HCT116 (cell line): ENCODE data around the gene ROBO1. TPM values are rescaled to one million over a fixed set of nuclear protein-coding genes. Genes with fewer than 3 reads are reported as not detected.

Experiments used
- ATAC-seq: fragments of 200-7000 bp; cut with Tn5 transposase; 2 replicates; pipeline ENCODE4 v1.9.1; 2020; ENCODE audit warnings: mild to moderate bottlenecking, moderate library complexity
- BruUV-seq: library from RNA; stranded (reverse); fragments of 400-500 nt; replicated peaks from 2 replicates; lab custom pipeline; 2021; lab: Mats Ljungman, UMichigan
- CTCF ChIA-PET: fragments of 300-600 bp; sonication (Branson Sonifier 250); formaldehyde crosslinking; loops from one replicate; lab custom pipeline; 2021; ENCODE audit warnings: antibody characterized with exemption; lab: Charles Lee
- POLR2A ChIA-PET: fragments of 300-600, 350-600 bp; sonication (Branson Sonifier 250); formaldehyde crosslinking; loops from one replicate; lab custom pipeline; 2021; ENCODE audit warnings: antibody characterized with exemption; lab: Charles Lee
- RAD21 ChIA-PET, 2 experiments: fragments of 300-600 bp; sonication (Branson Sonifier 250); formaldehyde crosslinking; loops; one replicate each; lab custom pipeline; 2023; ENCODE audit warnings: low total read pairs in 2 of 2; ENCODE audit not compliant: uncharacterized antibody in 2 of 2, unreplicated experiment in 2 of 2, low non-redundant PET in 1 of 2; lab: Charles Lee
- DNase-seq: peaks from one replicate; pipeline ENCODE4 v3.0.0-alpha.2; 2010; ENCODE audit warnings: low read depth, low spot score
- H2AFZ ChIP-seq: fragments of 200-600 bp; shearing (Covaris generic), sonication (generic); 2 replicates; pipeline ENCODE4 v1.6.1; 2017; ENCODE audit warnings: low read depth, mixed run types, mixed read lengths, antibody characterized with exemption, low read length; ENCODE audit not compliant: poor library complexity, severe bottlenecking
- H3K27ac ChIP-seq: 2 replicates; pipeline ENCODE4 v1.5.1; 2012; ENCODE audit warnings: low read depth, low read length
- H3K27me3 ChIP-seq: fragments of 200-600 bp; sonication (generic); 2 replicates; pipeline ENCODE4 v1.6.1; 2016; ENCODE audit warnings: mixed run types, low read length, mixed read lengths; ENCODE audit not compliant: insufficient read depth
- H3K36me3 ChIP-seq, 2 experiments: fragments of 200-500 bp in 1 of 2; fragments of 200-600 bp in 1 of 2; sonication (Bioruptor generic) in 1 of 2; sonication (generic) in 1 of 2; 2 replicates each; pipeline versions ENCODE4 v1.5.1 to v1.6.1; 2014 to 2016; ENCODE audit warnings: low read length in 2 of 2, inconsistent platforms in 1 of 2, mixed read lengths in 1 of 2, mixed run types in 1 of 2; ENCODE audit not compliant: insufficient read depth in 2 of 2, control insufficient read depth in 1 of 2
- H3K4me1 ChIP-seq, 2 experiments: fragments of 200-600 bp in 1 of 2; sonication (generic) in 1 of 2; 2 replicates each; pipeline versions ENCODE4 v1.5.1 to v1.6.1; 2012 to 2017; ENCODE audit warnings: low read length in 2 of 2, inconsistent platforms in 1 of 2, mild to moderate bottlenecking in 1 of 2, mixed read lengths in 1 of 2, mixed run types in 1 of 2, moderate library complexity in 1 of 2; ENCODE audit not compliant: insufficient read depth in 2 of 2, control insufficient read depth in 1 of 2
- H3K4me2 ChIP-seq: fragments of 200-600 bp; sonication (generic); 2 replicates; pipeline ENCODE4 v1.6.1; 2017; ENCODE audit warnings: mixed run types, low read length, mixed read lengths
- H3K4me3 ChIP-seq, 2 experiments: fragments of 200-600 bp in 1 of 2; sonication (generic) in 1 of 2; replicated peaks in 1 of 2; 2 replicates each; pipeline ENCODE4 v1.5.1; 2011 to 2016; ENCODE audit warnings: low read length in 2 of 2, control low read depth in 1 of 2, low read depth in 1 of 2, mild to moderate bottlenecking in 1 of 2, mixed read lengths in 1 of 2, mixed run types in 1 of 2
- H3K79me2 ChIP-seq: fragments of 200-600 bp; sonication (generic); 2 replicates; pipeline ENCODE4 v1.6.1; 2017; ENCODE audit warnings: mild to moderate bottlenecking, mixed run types, low read length, moderate library complexity, mixed read lengths; ENCODE audit not compliant: insufficient read depth
- H3K9ac ChIP-seq: fragments of 200-600 bp; sonication (generic); 2 replicates; pipeline ENCODE4 v1.6.1; 2016; ENCODE audit warnings: low read length, mixed read lengths
- H3K9me2 ChIP-seq: fragments of 200-600 bp; sonication (generic), shearing (Covaris generic); 2 replicates; pipeline ENCODE4 v1.6.1; 2017; ENCODE audit warnings: mixed run types, mild to moderate bottlenecking, moderate library complexity; ENCODE audit not compliant: insufficient read depth
- H3K9me3 ChIP-seq, 2 experiments: fragments of 200-500 bp in 1 of 2; fragments of 200-600 bp in 1 of 2; sonication (Bioruptor generic) in 1 of 2; sonication (generic) in 1 of 2; 2 replicates each; pipeline ENCODE4 v1.6.1; 2014 to 2017; ENCODE audit warnings: low read length in 2 of 2, mixed read lengths in 2 of 2, inconsistent platforms in 1 of 2, low read depth in 1 of 2, mild to moderate bottlenecking in 1 of 2, mixed run types in 1 of 2, moderate library complexity in 1 of 2; ENCODE audit not compliant: control insufficient read depth in 1 of 2, insufficient read depth in 1 of 2
- H4K20me1 ChIP-seq: fragments of 200-600 bp; sonication (generic), shearing (Covaris generic); 2 replicates; pipeline ENCODE4 v1.6.1; 2017; ENCODE audit warnings: mixed run types, mild to moderate bottlenecking, moderate library complexity; ENCODE audit not compliant: insufficient read depth
- JUND ChIP-seq: IDR thresholded peaks from 2 replicates; pipeline ENCODE4 v1.6.1; 2012
- SP1 ChIP-seq: IDR thresholded peaks from 2 replicates; pipeline ENCODE4 v1.6.1; 2012; ENCODE audit warnings: low read depth
- SRF ChIP-seq: IDR thresholded peaks from 2 replicates; pipeline ENCODE4 v1.6.1; 2012; ENCODE audit warnings: low read depth
- TCF7L2 ChIP-seq: IDR thresholded peaks from 2 replicates; pipeline ENCODE4 v1.7.0; 2011; ENCODE audit warnings: borderline replicate concordance, inconsistent platforms; ENCODE audit not compliant: insufficient read depth, insufficient read length; ENCODE audit errors: extremely low read depth
- ZNF274 ChIP-seq: fragments of 200-500 bp; sonication (Bioruptor generic); IDR thresholded peaks from 2 replicates; pipeline ENCODE4 v1.6.1; 2014; ENCODE audit warnings: mild to moderate bottlenecking, low read depth, low read length, inconsistent platforms
- intact Hi-C: fragments of 100-400 bp; cut with micrococcal nuclease; formaldehyde crosslinking; loops from 2 replicates; pipeline ENCODE4 v1.10.0; 2022
- total RNA-seq: library from RNA; stranded (reverse); gene quantifications from one replicate; pipeline ENCODE4 v1.2.1, GENCODE V29; 2021; ENCODE audit not compliant: unreplicated experiment
- TF ChIP-seq, protein P1 (sequence below), 3 experiments: fragments of 200-600 bp in 1 of 3; sonication (generic) in 1 of 3; IDR thresholded peaks in 2 of 3; conservative IDR thresholded peaks in 1 of 3; 2 replicates each; pipeline ENCODE4 v1.5.1; 2012 to 2017; ENCODE audit warnings: low read depth in 2 of 3, low read length in 2 of 3, antibody characterized with exemption in 1 of 3, borderline replicate concordance in 1 of 3, control low read depth in 1 of 3, mild to moderate bottlenecking in 1 of 3, mixed read lengths in 1 of 3, mixed run types in 1 of 3, moderate library complexity in 1 of 3; ENCODE audit not compliant: insufficient read depth in 1 of 3
- TF ChIP-seq, protein P2 (sequence below): IDR thresholded peaks from 2 replicates; pipeline ENCODE4 v1.6.1; 2012

ROBO1 gene
- total RNA-seq, 1 experiment from 2014 or later: 0.27 TPM

DNA sequence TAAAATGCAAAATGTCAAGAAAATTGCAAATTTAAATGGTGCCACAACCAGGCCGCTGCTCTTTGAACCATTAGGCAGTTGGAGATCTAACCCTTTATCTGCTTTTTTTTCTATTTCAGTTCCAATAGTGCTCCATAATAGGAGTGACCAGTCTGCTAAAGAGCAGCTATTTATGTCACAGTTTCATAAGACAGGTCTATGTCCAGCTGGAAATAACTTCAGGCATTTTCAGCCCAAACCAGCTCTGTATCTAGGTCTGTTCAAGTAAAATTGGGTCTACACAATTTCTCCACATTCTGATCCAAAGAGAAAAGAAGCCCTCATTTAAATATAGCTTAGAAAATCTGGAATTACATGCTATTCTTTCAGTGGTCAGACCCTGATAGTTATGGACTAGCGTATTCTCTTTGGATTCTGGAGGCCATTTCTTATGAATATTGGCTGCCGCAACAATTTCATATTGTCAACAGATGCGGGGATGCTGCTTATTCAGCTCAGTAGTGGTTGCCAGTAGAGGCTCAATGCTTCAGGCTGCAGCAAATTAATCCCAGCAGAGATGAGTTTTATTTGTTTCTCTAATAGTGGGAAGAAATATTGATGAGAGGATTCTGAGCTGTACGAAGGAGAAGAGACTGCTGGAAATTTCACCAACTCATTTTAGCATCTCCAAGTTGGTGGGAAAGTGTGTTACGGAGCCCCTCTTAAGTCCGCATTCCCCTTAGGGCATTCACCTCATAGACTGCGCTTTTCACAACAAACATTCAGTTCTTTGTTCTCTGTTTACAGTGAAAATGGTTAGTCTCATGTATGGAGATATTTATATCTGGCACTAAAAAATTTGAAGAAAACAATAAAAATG, 887.0 kb downstream of the ROBO1 start (continued):
- no peak for TF ChIP-seq JUND
- no peak for TF ChIP-seq ZNF274
- TF ChIP-seq, protein P1, sequence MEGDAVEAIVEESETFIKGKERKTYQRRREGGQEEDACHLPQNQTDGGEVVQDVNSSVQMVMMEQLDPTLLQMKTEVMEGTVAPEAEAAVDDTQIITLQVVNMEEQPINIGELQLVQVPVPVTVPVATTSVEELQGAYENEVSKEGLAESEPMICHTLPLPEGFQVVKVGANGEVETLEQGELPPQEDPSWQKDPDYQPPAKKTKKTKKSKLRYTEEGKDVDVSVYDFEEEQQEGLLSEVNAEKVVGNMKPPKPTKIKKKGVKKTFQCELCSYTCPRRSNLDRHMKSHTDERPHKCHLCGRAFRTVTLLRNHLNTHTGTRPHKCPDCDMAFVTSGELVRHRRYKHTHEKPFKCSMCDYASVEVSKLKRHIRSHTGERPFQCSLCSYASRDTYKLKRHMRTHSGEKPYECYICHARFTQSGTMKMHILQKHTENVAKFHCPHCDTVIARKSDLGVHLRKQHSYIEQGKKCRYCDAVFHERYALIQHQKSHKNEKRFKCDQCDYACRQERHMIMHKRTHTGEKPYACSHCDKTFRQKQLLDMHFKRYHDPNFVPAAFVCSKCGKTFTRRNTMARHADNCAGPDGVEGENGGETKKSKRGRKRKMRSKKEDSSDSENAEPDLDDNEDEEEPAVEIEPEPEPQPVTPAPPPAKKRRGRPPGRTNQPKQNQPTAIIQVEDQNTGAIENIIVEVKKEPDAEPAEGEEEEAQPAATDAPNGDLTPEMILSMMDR (IDR thresholded peaks at IDR 0.05 in 2 of 3, conservative IDR thresholded peaks at IDR 0.05 in 1 of 3; ENCODE audit: borderline replicate concordance in 1 of 3, insufficient read depth in 1 of 3, low read depth in 2 of 3, low read length in 2 of 3): no peak
- no peak for TF ChIP-seq SP1

DNA sequence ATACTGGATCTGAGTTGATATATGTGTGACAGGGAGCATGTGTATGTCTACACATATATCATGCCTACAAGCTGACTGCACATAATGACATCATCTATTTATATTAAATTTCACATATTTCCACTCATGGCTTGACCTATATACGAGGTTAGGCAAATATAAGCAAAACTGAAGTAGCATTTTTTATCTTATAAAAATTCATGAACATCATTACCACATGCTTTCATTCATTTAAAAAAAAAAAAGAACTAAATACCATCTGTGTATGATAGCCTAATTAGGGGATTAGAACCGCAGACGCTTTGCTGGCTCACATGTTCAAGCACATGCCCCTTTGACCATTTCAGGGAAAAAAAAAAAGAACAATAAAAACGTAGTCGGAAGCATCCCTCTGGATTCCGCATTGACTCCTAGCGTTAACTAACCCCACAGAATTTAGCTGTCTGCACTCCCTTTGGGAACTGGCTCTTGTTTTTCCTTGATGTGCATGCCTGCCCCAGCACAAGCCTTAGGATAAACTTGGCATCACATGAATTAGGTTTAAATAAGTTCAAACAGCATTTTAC, 888.4 kb downstream of the ROBO1 start:
- CTCF ChIA-PET: no interaction called here
- H3K27me3 ChIP-seq: no peaks in the 10 kb centered on the region
- no peak overlapping the region for H3K9ac ChIP-seq
- no TSS peak for BruUV-seq
- no peak overlapping the region for H2AFZ ChIP-seq
- no peaks in the 10 kb centered on the region for H3K4me1 ChIP-seq
- no peak overlapping the region for H3K27ac ChIP-seq
- no peaks in the 10 kb centered on the region for H3K9me2 ChIP-seq
- H4K20me1 ChIP-seq: no peaks in the 10 kb centered on the region
- H3K4me3 ChIP-seq: no peak overlapping the region
- peaks cover 3 to 13% of the 10 kb centered on the region in 2 experiments; a peak in 2 of 4 replicates for H3K9me3 ChIP-seq
- intact Hi-C loops: no loop called here
- RAD21 ChIA-PET: no interaction called here
- ATAC-seq (no peak), DNase-seq (no peak)
- H3K4me2 ChIP-seq: no peak overlapping the region
- no peaks in the 10 kb centered on the region for H3K79me2 ChIP-seq
- TF ChIP-seq SRF: no peak
- TF ChIP-seq, protein P2, sequence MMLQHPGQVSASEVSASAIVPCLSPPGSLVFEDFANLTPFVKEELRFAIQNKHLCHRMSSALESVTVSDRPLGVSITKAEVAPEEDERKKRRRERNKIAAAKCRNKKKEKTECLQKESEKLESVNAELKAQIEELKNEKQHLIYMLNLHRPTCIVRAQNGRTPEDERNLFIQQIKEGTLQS: no peak
- TF ChIP-seq TCF7L2: no peak
- POLR2A ChIA-PET: no interaction called here
- no peaks in the 10 kb centered on the region; a peak in 1 of 4 replicates for H3K36me3 ChIP-seq
